Activated T-helper 17 cell treated with anti-CD3 and anti-CD28 coated beads, Interleukin-2, amount 50 U/mL, for 72 hours (primary cell): Measurements from ENCODE around the gene FADS2. TPM values are rescaled to one million over a fixed set of nuclear protein-coding genes. Genes with fewer than 3 reads are reported as not detected.
A peak's percentile ranks its signal among the peaks of the same experiment; 100 is the strongest.
"Not testable (repeated sequence)": the region's sequence is repeated elsewhere in the genome, so short reads cannot be mapped to it uniquely, and the experiment has no call there.

Source experiments
- ATAC-seq: fragments of 150-1000 bp; cut with Tn5 transposase; replicated peaks from 2 replicates; pipeline ENCODE4 v1.10.0; 2021; ENCODE audit warnings: mild to moderate bottlenecking, moderate library complexity
- H3K27ac Mint-ChIP-seq: one replicate; pipeline ENCODE4 v1.8.0; 2022; ENCODE audit warnings: mixed read lengths
- H3K27me3 Mint-ChIP-seq: one replicate; pipeline ENCODE4 v1.8.0; 2022; ENCODE audit warnings: mixed read lengths
- H3K36me3 Mint-ChIP-seq: one replicate; pipeline ENCODE4 v1.8.0; 2022; ENCODE audit warnings: low read depth, mild to moderate bottlenecking, mixed read lengths
- H3K4me1 Mint-ChIP-seq: one replicate; pipeline ENCODE4 v1.8.0; 2022; ENCODE audit warnings: mixed read lengths
- H3K4me3 Mint-ChIP-seq: one replicate; pipeline ENCODE4 v1.8.0; 2022; ENCODE audit warnings: mild to moderate bottlenecking, mixed read lengths
- H3K9me3 Mint-ChIP-seq: one replicate; pipeline ENCODE4 v1.8.0; 2022; ENCODE audit warnings: mixed read lengths
- total RNA-seq, 2 donors: library from RNA; stranded (reverse); gene quantifications; one replicate each; pipeline ENCODE4 v1.2.3, GENCODE V29; 2022

The FADS2 gene
- total RNA-seq, 2 donors from 2014 or later: 9.4 to 58.3 TPM

DNA sequence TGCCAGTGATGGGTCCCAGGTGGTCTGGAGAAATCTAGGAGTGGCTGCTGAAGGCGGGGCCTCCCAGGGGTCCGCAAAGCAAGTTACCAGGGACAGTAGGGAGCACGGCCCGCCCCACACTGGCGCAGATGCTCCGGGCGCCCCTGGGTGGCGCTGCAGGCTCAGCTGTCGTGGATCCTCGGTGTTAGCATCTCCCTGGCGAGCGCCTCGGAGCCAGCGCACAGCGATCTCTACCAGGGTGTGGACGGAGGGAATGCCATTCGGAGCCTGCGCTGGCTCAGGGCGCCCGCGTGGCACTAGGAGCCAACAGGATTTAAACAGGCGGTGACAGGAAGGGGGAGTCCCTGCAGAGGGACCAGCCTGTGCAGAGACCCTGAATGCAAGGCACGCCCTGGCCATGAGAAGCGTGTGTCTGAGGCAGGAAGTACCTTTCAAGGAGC is 43.1 kb downstream of the FADS2 start:
- peak; percentile 94 for ATAC-seq
- Mint-ChIP-seq H3K4me3 (peak overlapping the region; percentile 53), H3K27me3 (no peaks in the 10 kb centered on the region), H3K9me3 (no peaks in the 10 kb centered on the region), H3K36me3 (no peaks in the 10 kb centered on the region), H3K4me1 (peaks cover 7% of the 10 kb centered on the region), H3K27ac (no peak overlapping the region)

DNA sequence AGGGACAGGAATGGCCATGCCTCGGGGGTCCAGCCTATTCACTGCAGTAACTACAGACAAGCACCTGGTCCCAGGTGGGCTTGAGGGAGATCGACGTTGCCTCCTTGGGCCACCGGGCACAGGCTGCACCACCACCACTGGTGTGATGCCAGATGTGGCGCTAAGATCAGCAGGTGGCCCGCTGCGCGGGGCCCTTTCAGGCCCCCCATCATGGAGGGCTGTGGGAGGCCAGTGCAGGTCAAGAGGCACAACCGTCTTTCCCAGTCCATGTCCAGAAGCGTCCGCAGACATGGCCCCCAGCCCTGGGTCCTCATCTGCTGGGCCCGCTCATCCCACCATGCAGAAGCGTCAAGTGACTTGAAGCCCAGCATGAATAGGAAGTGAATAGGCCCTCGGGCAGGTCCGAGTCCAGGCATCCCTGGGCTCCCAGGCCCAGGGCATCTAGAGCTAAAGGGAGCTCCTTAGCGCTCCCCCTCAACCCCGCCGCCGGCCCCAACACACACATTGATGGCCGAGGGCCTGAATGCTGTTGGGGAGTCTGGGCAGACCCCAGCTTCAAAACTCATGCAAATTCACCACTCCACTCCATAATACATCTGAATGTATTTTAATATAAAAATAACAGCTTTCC is 45.0 kb downstream of the FADS2 start:
- ATAC-seq: no peak
- no peak overlapping the region for H3K4me3 Mint-ChIP-seq
- H3K9me3 Mint-ChIP-seq: no peaks in the 10 kb centered on the region
- H3K36me3 Mint-ChIP-seq: no peaks in the 10 kb centered on the region
- H3K4me1 Mint-ChIP-seq: peaks cover 7% of the 10 kb centered on the region
- H3K27ac Mint-ChIP-seq: no peak overlapping the region
- H3K27me3 Mint-ChIP-seq: no peaks in the 10 kb centered on the region

DNA sequence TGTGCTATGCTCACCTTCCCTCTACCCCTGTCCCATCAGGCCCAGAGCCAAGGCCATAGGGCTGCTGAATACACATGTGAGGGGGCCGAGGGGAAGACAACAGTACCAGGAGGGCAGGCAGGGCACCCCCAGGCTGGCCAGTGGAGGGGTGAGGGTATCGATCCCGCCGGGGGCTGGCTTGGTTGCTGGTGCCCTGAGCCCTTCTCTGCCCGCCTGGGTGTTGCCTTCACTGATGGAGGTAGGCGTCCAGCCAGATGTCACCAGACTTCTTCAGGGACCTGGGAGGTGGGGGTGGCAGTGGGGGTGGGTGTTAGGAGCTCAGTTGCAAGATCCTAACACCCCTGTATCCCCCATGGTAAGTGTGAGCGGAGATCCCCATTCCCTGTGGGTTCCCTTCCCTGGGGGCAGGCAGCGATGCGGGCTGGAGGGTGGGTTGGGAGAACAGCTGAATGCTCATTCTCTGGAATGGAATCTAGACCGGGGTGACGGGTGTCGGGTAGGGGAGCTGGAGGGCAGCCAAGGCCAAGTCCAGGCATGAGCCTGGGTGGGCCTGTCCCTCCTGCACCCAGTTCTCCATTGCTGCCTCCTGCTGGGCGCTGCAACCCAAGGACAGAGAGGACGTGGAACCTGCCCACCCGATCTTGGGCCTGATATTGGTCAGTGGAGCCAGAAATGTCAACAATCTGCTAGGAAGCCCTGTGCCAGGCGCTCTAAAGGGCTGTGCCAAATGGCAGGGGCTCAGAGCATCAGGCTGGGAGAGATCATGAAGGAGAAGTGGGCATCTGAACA is 45.7 kb downstream of the FADS2 start:
- Mint-ChIP-seq H3K36me3 (no peaks in the 10 kb centered on the region), H3K27me3 (no peaks in the 10 kb centered on the region), H3K4me1 (peaks cover 7% of the 10 kb centered on the region), H3K4me3 (no peak overlapping the region), H3K9me3 (no peaks in the 10 kb centered on the region), H3K27ac (no peak overlapping the region)
- no peak for ATAC-seq

DNA sequence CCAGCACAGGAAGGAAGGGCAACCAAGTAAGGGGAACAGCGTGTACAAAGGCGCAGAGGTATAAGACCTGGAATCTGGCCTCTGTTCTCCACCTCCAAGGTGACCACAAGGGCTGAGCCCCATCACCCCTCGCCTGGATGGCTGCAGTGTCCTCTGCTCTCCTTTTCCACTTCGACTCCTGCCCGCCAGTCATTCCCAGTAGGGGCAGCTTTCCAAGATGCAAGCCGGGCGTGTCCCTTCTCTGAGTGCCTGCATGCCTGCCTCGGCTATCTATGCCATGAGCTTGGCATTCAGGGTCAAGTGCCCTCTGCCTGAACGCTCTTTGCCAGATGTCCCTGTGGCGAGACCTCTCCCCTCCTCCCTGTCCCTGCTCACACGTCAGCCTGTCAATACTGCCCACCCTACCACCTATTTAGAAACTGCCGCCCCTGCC is 46.3 kb downstream of the FADS2 start:
- Mint-ChIP-seq H3K36me3 (no peaks in the 10 kb centered on the region), H3K27me3 (no peaks in the 10 kb centered on the region), H3K9me3 (no peaks in the 10 kb centered on the region), H3K4me3 (no peak overlapping the region), H3K4me1 (peaks cover 7% of the 10 kb centered on the region), H3K27ac (no peak overlapping the region)
- ATAC-seq: no peak

GRCh38 chr11:61874853-61875252 is 46.8 kb downstream of the FADS2 start:
- Mint-ChIP-seq H3K36me3 (no peaks in the 10 kb centered on the region), H3K27me3 (no peaks in the 10 kb centered on the region), H3K9me3 (no peaks in the 10 kb centered on the region), H3K4me1 (peaks cover 7% of the 10 kb centered on the region), H3K4me3 (no peak overlapping the region), H3K27ac (no peak overlapping the region)
- ATAC-seq: no peak

GRCh38 chr11:61875698-61876097 is 47.6 kb downstream of the FADS2 start:
- H3K27me3 Mint-ChIP-seq: no peaks in the 10 kb centered on the region
- peaks cover 7% of the 10 kb centered on the region for H3K4me1 Mint-ChIP-seq
- no peak for ATAC-seq
- H3K36me3 Mint-ChIP-seq: no peaks in the 10 kb centered on the region
- no peaks in the 10 kb centered on the region for H3K9me3 Mint-ChIP-seq
- H3K4me3 Mint-ChIP-seq: no peak overlapping the region
- H3K27ac Mint-ChIP-seq: no peak overlapping the region

GRCh38 chr11:61879152-61879551 is 51.1 kb downstream of the FADS2 start:
- no peak for ATAC-seq
- Mint-ChIP-seq H3K27ac (no peak overlapping the region), H3K9me3 (no peaks in the 10 kb centered on the region), H3K4me1 (no peaks in the 10 kb centered on the region), H3K36me3 (no peaks in the 10 kb centered on the region), H3K4me3 (no peak overlapping the region), H3K27me3 (no peaks in the 10 kb centered on the region)

DNA sequence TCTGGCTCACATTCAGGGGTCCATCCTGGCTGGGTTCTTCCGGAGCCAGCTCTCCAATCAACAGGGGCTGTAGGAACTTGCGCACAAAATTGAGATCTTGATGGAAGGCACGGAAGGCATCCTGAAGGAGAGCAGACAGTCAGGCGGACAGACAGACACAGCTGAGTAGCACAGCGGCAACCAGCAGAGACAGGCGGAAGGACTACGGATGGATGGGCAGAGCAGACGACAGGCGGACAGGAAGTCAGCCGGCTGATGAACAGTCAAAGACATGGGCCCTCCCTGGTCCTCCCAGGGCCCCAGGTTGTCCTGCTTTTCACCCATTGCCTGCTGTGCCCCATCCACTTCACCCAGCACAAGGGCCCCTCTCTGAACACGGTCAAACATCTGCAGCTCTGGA is 51.9 kb downstream of the FADS2 start:
- Mint-ChIP-seq H3K4me3 (no peak overlapping the region), H3K4me1 (no peaks in the 10 kb centered on the region), H3K36me3 (no peaks in the 10 kb centered on the region), H3K27ac (peak overlapping the region; percentile 54), H3K9me3 (no peaks in the 10 kb centered on the region), H3K27me3 (no peaks in the 10 kb centered on the region)
- no peak for ATAC-seq

- Mint-ChIP-seq H3K36me3 (no peaks in the 10 kb centered on the region), H3K4me1 (no peaks in the 10 kb centered on the region), H3K27ac (peak overlapping the region; percentile 54), H3K27me3 (no peaks in the 10 kb centered on the region), H3K4me3 (no peak overlapping the region), H3K9me3 (no peaks in the 10 kb centered on the region)
- no peak for ATAC-seq
These were observed 52.4 kb downstream of the FADS2 start for GRCh38 chr11:61880454-61880853.

DNA sequence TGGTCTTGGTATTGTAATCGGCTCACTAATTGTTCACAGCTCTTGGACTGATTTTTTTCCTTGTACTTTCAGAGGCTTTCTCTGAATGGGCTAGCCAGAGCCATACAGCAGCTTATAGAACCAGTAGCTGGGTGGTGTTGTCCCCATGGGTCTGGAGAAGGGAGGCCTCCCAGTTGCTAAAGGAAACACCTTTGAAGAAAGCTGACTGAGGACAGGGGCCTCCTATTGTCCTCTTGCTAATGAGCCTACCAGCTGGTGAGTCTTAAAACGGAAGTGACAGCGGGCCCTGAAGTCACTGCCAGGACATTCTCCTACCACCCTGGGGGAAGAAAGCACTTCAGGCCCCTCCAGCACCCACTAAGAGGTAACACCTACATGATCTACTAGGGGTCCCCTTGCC is 53.3 kb downstream of the FADS2 start:
- Mint-ChIP-seq H3K4me3 (no peak overlapping the region), H3K27me3 (no peaks in the 10 kb centered on the region), H3K4me1 (no peaks in the 10 kb centered on the region), H3K36me3 (no peaks in the 10 kb centered on the region), H3K27ac (no peak overlapping the region), H3K9me3 (no peaks in the 10 kb centered on the region)
- no peak for ATAC-seq

GRCh38 chr11:61882267-61882666 is 54.2 kb downstream of the FADS2 start:
- H3K27me3 Mint-ChIP-seq, H3K4me3 Mint-ChIP-seq, ATAC-seq: not testable (repeated sequence)

GRCh38 chr11:61882879-61883278 is 54.8 kb downstream of the FADS2 start:
- no peak for ATAC-seq
- no peak overlapping the region for H3K4me3 Mint-ChIP-seq
- no peaks in the 10 kb centered on the region for H3K4me1 Mint-ChIP-seq
- H3K27me3 Mint-ChIP-seq: no peaks in the 10 kb centered on the region
- no peaks in the 10 kb centered on the region for H3K36me3 Mint-ChIP-seq
- no peaks in the 10 kb centered on the region for H3K9me3 Mint-ChIP-seq
- no peak overlapping the region for H3K27ac Mint-ChIP-seq

More at GRCh38 chr11:61882267-61882666, 54.2 kb downstream of the FADS2 start:
- H3K27ac Mint-ChIP-seq, H3K4me1 Mint-ChIP-seq, H3K9me3 Mint-ChIP-seq, H3K36me3 Mint-ChIP-seq: not testable (repeated sequence)

- Mint-ChIP-seq H3K36me3 (no peaks in the 10 kb centered on the region), H3K4me3 (no peak overlapping the region), H3K9me3 (no peaks in the 10 kb centered on the region), H3K27ac (no peak overlapping the region), H3K27me3 (no peaks in the 10 kb centered on the region), H3K4me1 (no peaks in the 10 kb centered on the region)
- no peak for ATAC-seq
These were observed 55.2 kb downstream of the FADS2 start for GRCh38 chr11:61883327-61883726.

GRCh38 chr11:61883947-61884346 is 55.8 kb downstream of the FADS2 start:
- no peaks in the 10 kb centered on the region for H3K9me3 Mint-ChIP-seq
- no peaks in the 10 kb centered on the region for H3K36me3 Mint-ChIP-seq
- H3K4me1 Mint-ChIP-seq: no peaks in the 10 kb centered on the region
- no peak overlapping the region for H3K27ac Mint-ChIP-seq
- H3K4me3 Mint-ChIP-seq: no peak overlapping the region
- H3K27me3 Mint-ChIP-seq: no peaks in the 10 kb centered on the region
- no peak for ATAC-seq

DNA sequence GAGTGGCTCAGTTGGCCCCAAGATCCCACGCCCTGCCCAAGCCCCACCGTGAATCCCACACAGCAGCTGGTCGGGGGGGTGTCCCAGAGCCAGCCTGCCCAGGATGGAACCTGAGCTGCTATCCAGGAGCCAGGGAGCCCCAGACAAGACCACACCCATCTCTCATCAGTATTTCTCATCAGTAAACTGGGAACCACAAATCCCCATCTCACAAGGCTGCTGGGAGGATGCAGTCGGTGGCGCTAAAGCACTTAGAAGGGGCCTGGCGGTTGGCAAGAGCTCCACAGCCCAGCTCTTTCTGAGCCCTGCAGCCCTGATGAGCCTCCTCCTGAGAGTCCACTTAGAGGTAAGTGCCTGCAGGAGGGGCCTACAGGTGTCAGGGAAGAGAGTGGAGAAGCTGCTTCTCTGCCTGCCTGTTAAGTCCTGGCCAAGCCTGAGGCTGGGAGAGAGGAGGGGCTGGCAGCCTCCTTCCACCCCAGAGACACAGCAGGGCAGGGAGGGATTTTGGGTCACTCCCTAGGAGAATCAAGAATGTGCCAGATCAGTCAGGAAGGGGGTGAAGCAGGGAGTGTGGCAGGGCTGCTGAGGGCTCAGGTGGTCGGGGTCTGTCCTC is 57.2 kb downstream of the FADS2 start:
- no peak for ATAC-seq
- no peaks in the 10 kb centered on the region for H3K27me3 Mint-ChIP-seq
- no peaks in the 10 kb centered on the region for H3K36me3 Mint-ChIP-seq
- H3K9me3 Mint-ChIP-seq: no peaks in the 10 kb centered on the region
- H3K27ac Mint-ChIP-seq: no peak overlapping the region
- H3K4me1 Mint-ChIP-seq: no peaks in the 10 kb centered on the region
- H3K4me3 Mint-ChIP-seq: no peak overlapping the region
